ENCODE measurements around the gene FOXI1. TPM values are rescaled to one million over a fixed set of nuclear protein-coding genes. Genes with fewer than 3 reads are reported as not detected.

FOXI1 gene
- not detected in 2 replicates for total RNA-seq

GRCh38 chr5:170105642-170106611, at the start of gene FOXI1:
Gene FOXI1 (plus strand): TSS chr5:170105897. CDS start chr5:170105958, 61 bp downstream.
- no peaks in the 10 kb centered on the region for H3K9me3 Mint-ChIP-seq
- no peak within 1 kb of the TSS for H3K27ac Mint-ChIP-seq
- DNase-seq (ENCODE audit: low spot score): no peak
- H3K36me3 Mint-ChIP-seq (ENCODE audit: low read depth): no peaks in the 10 kb centered on the region
- H3K4me3 Mint-ChIP-seq: no peak within 1 kb of the TSS
- H3K27me3 Mint-ChIP-seq (ENCODE audit: insufficient read depth): peaks cover 13% of the 10 kb centered on the region
- intact Hi-C loops (cut with micrococcal nuclease): no loop called here
- no peaks in the 10 kb centered on the region for H3K4me1 Mint-ChIP-seq (ENCODE audit: low read depth)

GRCh38 chr5:170056561-170057267, 49.0 kb upstream of the FOXI1 start:
- intact Hi-C loops (cut with micrococcal nuclease): no loop called here
- H3K9me3 Mint-ChIP-seq: peaks cover 10% of the 10 kb centered on the region
- no peak for DNase-seq (ENCODE audit: low spot score)
- H3K36me3 Mint-ChIP-seq (ENCODE audit: low read depth): peaks cover 74% of the 10 kb centered on the region
- H3K4me3 Mint-ChIP-seq: no peak overlapping the region
- H3K27ac Mint-ChIP-seq: no peak overlapping the region
- no peaks in the 10 kb centered on the region for H3K27me3 Mint-ChIP-seq (ENCODE audit: insufficient read depth)
- no peaks in the 10 kb centered on the region for H3K4me1 Mint-ChIP-seq (ENCODE audit: low read depth)

- no peaks in the 10 kb centered on the region for H3K27me3 Mint-ChIP-seq (ENCODE audit: insufficient read depth)
- no peak for DNase-seq (ENCODE audit: low spot score)
- peaks cover 73% of the 10 kb centered on the region for H3K36me3 Mint-ChIP-seq (ENCODE audit: low read depth)
- peaks cover 10% of the 10 kb centered on the region for H3K9me3 Mint-ChIP-seq
- intact Hi-C loops (cut with micrococcal nuclease): no loop called here
- no peaks in the 10 kb centered on the region for H3K4me1 Mint-ChIP-seq (ENCODE audit: low read depth)
- no peak overlapping the region for H3K27ac Mint-ChIP-seq
- no peak overlapping the region for H3K4me3 Mint-ChIP-seq
Observed at GRCh38 chr5:170057311-170057710, 48.4 kb upstream of the FOXI1 start.

GRCh38 chr5:170059221-170059620, 46.5 kb upstream of the FOXI1 start:
- H3K27ac Mint-ChIP-seq: no peak overlapping the region
- H3K4me3 Mint-ChIP-seq: no peak overlapping the region
- intact Hi-C loops (cut with micrococcal nuclease): no loop called here
- DNase-seq (ENCODE audit: low spot score): no peak
- H3K27me3 Mint-ChIP-seq (ENCODE audit: insufficient read depth): no peaks in the 10 kb centered on the region
- H3K36me3 Mint-ChIP-seq (ENCODE audit: low read depth): peaks cover 58% of the 10 kb centered on the region
- H3K4me1 Mint-ChIP-seq (ENCODE audit: low read depth): no peaks in the 10 kb centered on the region
- H3K9me3 Mint-ChIP-seq: peaks cover 10% of the 10 kb centered on the region

- Mint-ChIP-seq H3K27ac (no peak overlapping the region), H3K4me3 (no peak overlapping the region), H3K9me3 (no peaks in the 10 kb centered on the region)
Observed at GRCh38 chr5:170067152-170067551, 38.5 kb upstream of the FOXI1 start.

GRCh38 chr5:170067574-170068170, 38.0 kb upstream of the FOXI1 start:
- Mint-ChIP-seq H3K9me3 (no peaks in the 10 kb centered on the region), H3K27ac (no peak overlapping the region), H3K36me3 (ENCODE audit: low read depth) (peaks cover 56% of the 10 kb centered on the region), H3K27me3 (ENCODE audit: insufficient read depth) (no peaks in the 10 kb centered on the region), H3K4me3 (no peak overlapping the region), H3K4me1 (ENCODE audit: low read depth) (no peaks in the 10 kb centered on the region)
- intact Hi-C loops (cut with micrococcal nuclease): no loop called here
- DNase-seq (ENCODE audit: low spot score): no peak

More at GRCh38 chr5:170067152-170067551, 38.5 kb upstream of the FOXI1 start:
- DNase-seq (ENCODE audit: low spot score): no peak
- Mint-ChIP-seq H3K36me3 (ENCODE audit: low read depth) (peaks cover 54% of the 10 kb centered on the region), H3K27me3 (ENCODE audit: insufficient read depth) (no peaks in the 10 kb centered on the region), H3K4me1 (ENCODE audit: low read depth) (no peaks in the 10 kb centered on the region)
- intact Hi-C loops (cut with micrococcal nuclease): no loop called here

- intact Hi-C loops (cut with micrococcal nuclease): no loop called here
- no peak for DNase-seq (ENCODE audit: low spot score)
- Mint-ChIP-seq H3K36me3 (ENCODE audit: low read depth) (peaks cover 60% of the 10 kb centered on the region), H3K4me3 (no peak overlapping the region), H3K9me3 (no peaks in the 10 kb centered on the region), H3K27me3 (ENCODE audit: insufficient read depth) (no peaks in the 10 kb centered on the region), H3K27ac (no peak overlapping the region), H3K4me1 (ENCODE audit: low read depth) (no peaks in the 10 kb centered on the region)
Observed at GRCh38 chr5:170069512-170069911, 36.2 kb upstream of the FOXI1 start.

GRCh38 chr5:170070556-170071412, 34.9 kb upstream of the FOXI1 start:
- Mint-ChIP-seq H3K27ac (no peak overlapping the region), H3K4me3 (no peak overlapping the region), H3K27me3 (ENCODE audit: insufficient read depth) (no peaks in the 10 kb centered on the region), H3K4me1 (ENCODE audit: low read depth) (no peaks in the 10 kb centered on the region), H3K9me3 (no peaks in the 10 kb centered on the region), H3K36me3 (ENCODE audit: low read depth) (peaks cover 61% of the 10 kb centered on the region)
- DNase-seq (ENCODE audit: low spot score): no peak
- intact Hi-C loops (cut with micrococcal nuclease): loop anchor here (10.0 kb wide), 1 partner anchor 346 kb away; no protein-coding TSS in a partner anchor

GRCh38 chr5:170071748-170072147, 33.9 kb upstream of the FOXI1 start:
- H3K4me1 Mint-ChIP-seq (ENCODE audit: low read depth): peaks cover 3% of the 10 kb centered on the region
- H3K36me3 Mint-ChIP-seq (ENCODE audit: low read depth): peaks cover 57% of the 10 kb centered on the region
- H3K9me3 Mint-ChIP-seq: no peaks in the 10 kb centered on the region
- H3K27me3 Mint-ChIP-seq (ENCODE audit: insufficient read depth): no peaks in the 10 kb centered on the region
- DNase-seq (ENCODE audit: low spot score): no peak
- no peak overlapping the region for H3K27ac Mint-ChIP-seq
- intact Hi-C loops (cut with micrococcal nuclease): loop anchor here (10.0 kb wide), 1 partner anchor 347 kb away; no protein-coding TSS in a partner anchor
- H3K4me3 Mint-ChIP-seq: no peak overlapping the region

GRCh38 chr5:170075696-170076095, 30.0 kb upstream of the FOXI1 start:
- Mint-ChIP-seq H3K4me3 (no peak overlapping the region), H3K27ac (no peak overlapping the region), H3K4me1 (ENCODE audit: low read depth) (peaks cover 7% of the 10 kb centered on the region), H3K27me3 (ENCODE audit: insufficient read depth) (no peaks in the 10 kb centered on the region), H3K9me3 (no peaks in the 10 kb centered on the region), H3K36me3 (ENCODE audit: low read depth) (peaks cover 50% of the 10 kb centered on the region)
- intact Hi-C loops (cut with micrococcal nuclease): loop anchor here (10.0 kb wide), 1 partner anchor 351 kb away; no protein-coding TSS in a partner anchor
- no peak for DNase-seq (ENCODE audit: low spot score)

GRCh38 chr5:170076211-170076610, 29.5 kb upstream of the FOXI1 start:
- Mint-ChIP-seq H3K36me3 (ENCODE audit: low read depth) (peaks cover 45% of the 10 kb centered on the region), H3K27me3 (ENCODE audit: insufficient read depth) (no peaks in the 10 kb centered on the region), H3K4me3 (no peak overlapping the region), H3K27ac (no peak overlapping the region), H3K4me1 (ENCODE audit: low read depth) (peaks cover 7% of the 10 kb centered on the region), H3K9me3 (no peaks in the 10 kb centered on the region)
- intact Hi-C loops (cut with micrococcal nuclease): loop anchor here (10.0 kb wide), 1 partner anchor 351 kb away; no protein-coding TSS in a partner anchor
- no peak for DNase-seq (ENCODE audit: low spot score)

GRCh38 chr5:170076739-170077138, 29.0 kb upstream of the FOXI1 start:
- H3K36me3 Mint-ChIP-seq (ENCODE audit: low read depth): peaks cover 42% of the 10 kb centered on the region
- peaks cover 7% of the 10 kb centered on the region for H3K4me1 Mint-ChIP-seq (ENCODE audit: low read depth)
- no peak overlapping the region for H3K4me3 Mint-ChIP-seq
- intact Hi-C loops (cut with micrococcal nuclease): loop anchor here (10.0 kb wide), 1 partner anchor 352 kb away; no protein-coding TSS in a partner anchor
- H3K27me3 Mint-ChIP-seq (ENCODE audit: insufficient read depth): no peaks in the 10 kb centered on the region
- no peaks in the 10 kb centered on the region for H3K9me3 Mint-ChIP-seq
- DNase-seq (ENCODE audit: low spot score): no peak
- H3K27ac Mint-ChIP-seq: no peak overlapping the region

Measured in activated T-helper 1 cell treated with anti-CD3 and anti-CD28 coated beads, Interleukin-12 subunit alpha, Interleukin-12 subunit beta, Interleukin-2, Interleukin-4 antibody, amounts not matched to agents 30 ng/mL and 10 ng/mL and 1 ng/mL, durations not matched to agents 14 hours and 24 hours and 36 hours (primary cell).